ENCODE results near the gene ANKZF1.

DNA sequence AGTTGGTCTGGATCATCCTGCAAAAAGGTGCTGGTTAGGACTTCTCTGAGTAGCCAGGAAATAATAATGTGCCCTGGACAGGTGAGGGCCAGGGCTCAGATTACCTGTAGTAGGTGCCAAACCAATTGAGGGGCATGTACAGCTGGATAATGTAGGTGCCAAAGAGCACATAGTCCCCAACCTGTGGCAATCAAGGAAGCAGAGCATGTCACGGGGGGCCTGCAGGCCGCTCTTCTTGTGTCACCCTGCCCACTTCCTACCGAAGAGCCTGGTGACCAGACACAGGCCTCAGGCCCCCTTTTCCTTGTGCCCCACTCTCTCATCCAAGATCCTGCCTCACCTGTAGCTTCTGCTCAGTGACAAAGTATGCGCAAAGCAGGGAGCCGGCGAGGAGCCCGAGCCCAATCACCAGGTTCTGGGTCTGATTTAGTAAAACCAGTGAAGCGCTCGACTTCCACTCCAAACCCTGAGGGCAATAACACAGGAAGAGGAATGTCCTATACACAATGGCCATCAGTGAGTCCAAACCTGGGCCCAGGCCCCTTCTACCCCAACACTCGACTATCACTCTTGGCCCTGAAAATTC lies 16.0 kb upstream of the ANKZF1 start:
- TF ChIP-seq CTCF (IDR thresholded peaks at IDR 0.05) = no peak
- no peak for TF ChIP-seq POLR2A (IDR thresholded peaks at IDR 0.05)

Data from right lobe of liver (tissue), 4 donors.